Neural progenitor cell (in vitro differentiated cells): ENCODE data around the gene MTIF2. TPM values are rescaled to one million over a fixed set of nuclear protein-coding genes. Genes with fewer than 3 reads are reported as not detected.

Experiments
- small RNA-seq: library from RNA; depleted of rRNA; stranded (forward); fragments of <200 nt; gene quantifications from one replicate; pipeline ENCODE3, GENCODE V24; 2015
- total RNA-seq: library from RNA; depleted of rRNA; stranded (reverse); fragments of >200 nt; gene quantifications from 2 replicates; pipeline ENCODE4 v1.2.3, GENCODE V29; 2015; ENCODE audit warnings: low replicate concordance

MTIF2 gene
- total RNA-seq, 1 donor from 2014 or later: 39.2 TPM

Small RNA genes lying within 50 kb of the gene (small RNA-seq; reads per million reads assigned to genes)
- not detected for gene RF00019

Other genes with a start within 250 kb of the MTIF2 start
- gene RTN4, start 218.8 kb downstream of the MTIF2 start, total RNA-seq: 112 and 157 TPM in 2 replicates
- 23.2 and 24.6 TPM in 2 replicates for gene CLHC1, start 36.9 kb downstream of the MTIF2 start, total RNA-seq
- gene RPS27A, start 36.5 kb downstream of the MTIF2 start, total RNA-seq: 2,670 and 2,741 TPM in 2 replicates
- 123 and 182 TPM in 2 replicates for gene CCDC88A, start 150.6 kb upstream of the MTIF2 start, total RNA-seq